ENCODE data around the gene RAP1A.
A peak's percentile ranks its signal among the peaks of the same experiment; 100 is the strongest.
"Not testable (repeated sequence)": the region's sequence is repeated elsewhere in the genome, so short reads cannot be mapped to it uniquely, and the experiment has no call there.

The RAP1A gene

DNA sequence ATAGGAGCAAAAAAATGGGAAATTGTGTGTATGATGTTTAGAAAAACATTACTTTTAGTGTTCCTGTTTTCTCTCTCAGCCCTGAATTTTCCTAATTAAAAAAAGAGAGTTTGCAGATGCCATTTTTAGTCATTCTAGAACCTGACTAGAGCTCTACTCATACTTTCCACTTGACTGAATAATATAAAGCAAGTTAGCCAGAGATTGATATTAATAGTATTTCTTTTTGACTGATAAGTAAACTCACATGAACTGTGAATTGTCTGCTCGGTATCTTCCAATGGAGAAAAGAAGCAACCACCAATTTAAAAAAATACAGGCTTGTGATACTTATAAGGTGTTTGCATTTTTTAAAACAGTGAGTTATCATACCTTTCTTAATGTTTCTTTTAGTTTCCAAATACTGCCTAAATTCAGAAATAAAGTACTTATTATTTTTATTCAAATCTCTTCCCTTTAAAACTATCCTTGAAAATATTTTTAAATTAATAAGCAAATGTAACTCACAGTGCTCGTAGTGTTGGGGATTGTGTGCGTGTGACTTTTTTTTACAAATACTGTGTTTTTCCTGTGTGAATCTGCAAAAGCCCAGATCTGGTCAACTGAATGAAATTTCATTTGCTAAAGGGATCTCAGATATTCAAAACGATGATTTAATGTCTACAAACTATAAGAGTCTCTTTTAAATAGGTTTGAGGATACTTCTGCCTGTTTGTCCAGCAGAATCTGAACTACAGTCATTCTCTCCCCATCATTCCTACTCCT lies 9.8 kb downstream of the RAP1A start:
- Histone ChIP-seq H3K36me3 (ENCODE audit: control insufficient read depth, low read length) (peaks cover 49% of the 10 kb centered on the region), H3K79me2 (ENCODE audit: control insufficient read depth, low read length) (peaks cover 99% of the 10 kb centered on the region), H3K4me3 (ENCODE audit: low read length) (peak overlapping the region; percentile 57), H3K4me2 (ENCODE audit: low read length) (peak overlapping the region; percentile 60), H3K9me3 (ENCODE audit: control insufficient read depth, insufficient read depth, low read length) (no peaks in the 10 kb centered on the region), H4K20me1 (ENCODE audit: control insufficient read depth, insufficient read depth, low read depth, low read length) (peaks cover 5% of the 10 kb centered on the region; the same call in 1 of the 2 replicates), H3K9me2 (replicated peaks; ENCODE audit: control insufficient read depth, low read length) (no peaks in the 10 kb centered on the region), H3F3A (ENCODE audit: control insufficient read depth, insufficient read depth) (peaks cover 18% of the 10 kb centered on the region), H3K27me3 (ENCODE audit: control insufficient read depth, low read length) (no peaks in the 10 kb centered on the region), H3K27ac (ENCODE audit: low read depth, low read length) (peak overlapping the region; percentile 73), H3K4me1 (ENCODE audit: control insufficient read depth, low read length) (peaks cover 95% of the 10 kb centered on the region)
- no peak for TF ChIP-seq EZH2phosphoT487 (IDR thresholded peaks at IDR 0.05; ENCODE audit: borderline replicate concordance, low read length)
- TF ChIP-seq, protein P1, sequence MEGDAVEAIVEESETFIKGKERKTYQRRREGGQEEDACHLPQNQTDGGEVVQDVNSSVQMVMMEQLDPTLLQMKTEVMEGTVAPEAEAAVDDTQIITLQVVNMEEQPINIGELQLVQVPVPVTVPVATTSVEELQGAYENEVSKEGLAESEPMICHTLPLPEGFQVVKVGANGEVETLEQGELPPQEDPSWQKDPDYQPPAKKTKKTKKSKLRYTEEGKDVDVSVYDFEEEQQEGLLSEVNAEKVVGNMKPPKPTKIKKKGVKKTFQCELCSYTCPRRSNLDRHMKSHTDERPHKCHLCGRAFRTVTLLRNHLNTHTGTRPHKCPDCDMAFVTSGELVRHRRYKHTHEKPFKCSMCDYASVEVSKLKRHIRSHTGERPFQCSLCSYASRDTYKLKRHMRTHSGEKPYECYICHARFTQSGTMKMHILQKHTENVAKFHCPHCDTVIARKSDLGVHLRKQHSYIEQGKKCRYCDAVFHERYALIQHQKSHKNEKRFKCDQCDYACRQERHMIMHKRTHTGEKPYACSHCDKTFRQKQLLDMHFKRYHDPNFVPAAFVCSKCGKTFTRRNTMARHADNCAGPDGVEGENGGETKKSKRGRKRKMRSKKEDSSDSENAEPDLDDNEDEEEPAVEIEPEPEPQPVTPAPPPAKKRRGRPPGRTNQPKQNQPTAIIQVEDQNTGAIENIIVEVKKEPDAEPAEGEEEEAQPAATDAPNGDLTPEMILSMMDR (IDR thresholded peaks at IDR 0.05; ENCODE audit: low read depth, low read length, poor library complexity, severe bottlenecking), result no peak

DNA sequence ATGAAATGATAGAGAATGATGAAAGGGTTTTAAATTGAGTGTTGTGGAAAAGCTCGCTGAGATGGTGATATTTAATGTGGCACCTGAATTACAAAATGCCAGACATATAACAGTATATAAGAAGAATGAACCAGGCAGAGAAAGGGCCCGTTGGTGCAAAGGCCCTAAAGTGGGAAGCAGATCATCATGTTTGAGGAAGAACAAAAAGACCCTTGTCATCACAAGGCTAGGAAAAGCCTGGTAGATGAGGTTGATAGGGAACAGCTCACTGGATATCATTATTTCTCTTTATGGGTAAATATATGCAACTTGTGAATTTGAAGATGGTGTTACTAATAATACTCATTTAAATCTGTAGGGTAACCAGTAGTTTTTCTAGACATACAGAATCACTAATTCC lies 11.0 kb downstream of the RAP1A start:
- H3K9me2 ChIP-seq (replicated peaks; ENCODE audit: control insufficient read depth, low read length), result no peaks in the 10 kb centered on the region
- TF ChIP-seq, protein P1 (IDR thresholded peaks at IDR 0.05; ENCODE audit: low read depth, low read length, poor library complexity, severe bottlenecking), result no peak
- no peak for TF ChIP-seq EZH2phosphoT487 (IDR thresholded peaks at IDR 0.05; ENCODE audit: borderline replicate concordance, low read length)
- peaks cover 5% of the 10 kb centered on the region; the same call in 1 of the 2 replicates for H4K20me1 ChIP-seq (ENCODE audit: control insufficient read depth, insufficient read depth, low read depth, low read length)
- H3K4me2 ChIP-seq (ENCODE audit: low read length), result peak overlapping the region; percentile 60
- peaks cover 10% of the 10 kb centered on the region; the same call in 1 of the 2 replicates for H3F3A ChIP-seq (ENCODE audit: control insufficient read depth, insufficient read depth)
- no peaks in the 10 kb centered on the region for H3K9me3 ChIP-seq (ENCODE audit: control insufficient read depth, insufficient read depth, low read length)
- H3K4me1 ChIP-seq (ENCODE audit: control insufficient read depth, low read length), result peaks cover 90% of the 10 kb centered on the region
- H3K27ac ChIP-seq (ENCODE audit: low read depth, low read length), result no peak overlapping the region
- H3K4me3 ChIP-seq (ENCODE audit: low read length), result no peak overlapping the region
- peaks cover 98% of the 10 kb centered on the region for H3K79me2 ChIP-seq (ENCODE audit: control insufficient read depth, low read length)
- no peaks in the 10 kb centered on the region for H3K27me3 ChIP-seq (ENCODE audit: control insufficient read depth, low read length)
- H3K36me3 ChIP-seq (ENCODE audit: control insufficient read depth, low read length), result peaks cover 52% of the 10 kb centered on the region

DNA sequence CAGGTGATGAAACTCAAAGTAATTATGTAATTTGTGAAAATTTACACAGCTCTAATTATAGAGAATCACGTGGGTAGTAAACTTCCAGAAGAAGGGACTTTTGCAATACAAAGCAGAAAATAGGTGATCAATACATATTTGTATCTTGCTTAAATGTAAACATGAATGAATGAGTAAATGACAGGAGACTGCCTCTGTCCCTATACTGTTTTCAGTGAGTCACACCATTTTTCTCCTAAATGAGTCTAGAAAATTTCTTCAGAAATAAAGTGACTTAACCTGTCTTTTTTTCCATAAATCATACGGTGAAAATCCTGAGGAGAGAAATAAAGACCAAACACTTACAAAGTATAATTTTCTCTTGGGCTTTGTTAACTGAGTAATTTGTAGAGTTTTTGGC lies 11.9 kb downstream of the RAP1A start:
- Histone ChIP-seq H4K20me1 (ENCODE audit: control insufficient read depth, insufficient read depth, low read depth, low read length) (peaks cover 5% of the 10 kb centered on the region; the same call in 1 of the 2 replicates), H3K79me2 (ENCODE audit: control insufficient read depth, low read length) (peaks cover 98% of the 10 kb centered on the region), H3F3A (ENCODE audit: control insufficient read depth, insufficient read depth) (peaks cover 7% of the 10 kb centered on the region; the same call in 1 of the 2 replicates), H3K4me1 (ENCODE audit: control insufficient read depth, low read length) (peaks cover 84% of the 10 kb centered on the region), H3K36me3 (ENCODE audit: control insufficient read depth, low read length) (peaks cover 56% of the 10 kb centered on the region), H3K9me2 (replicated peaks; ENCODE audit: control insufficient read depth, low read length) (no peaks in the 10 kb centered on the region), H3K4me2 (ENCODE audit: low read length) (peak overlapping the region; percentile 60; the same call in 1 of the 2 replicates), H3K4me3 (ENCODE audit: low read length) (0 out of 2 replicates have a peak overlapping the region, but pooled peaks have one; percentile 9), H3K9me3 (ENCODE audit: control insufficient read depth, insufficient read depth, low read length) (no peaks in the 10 kb centered on the region), H3K27me3 (ENCODE audit: control insufficient read depth, low read length) (no peaks in the 10 kb centered on the region), H3K27ac (ENCODE audit: low read depth, low read length) (no peak overlapping the region)
- TF ChIP-seq, protein P1 (IDR thresholded peaks at IDR 0.05; ENCODE audit: low read depth, low read length, poor library complexity, severe bottlenecking), result no peak
- TF ChIP-seq EZH2phosphoT487 (IDR thresholded peaks at IDR 0.05; ENCODE audit: borderline replicate concordance, low read length), result no peak

DNA sequence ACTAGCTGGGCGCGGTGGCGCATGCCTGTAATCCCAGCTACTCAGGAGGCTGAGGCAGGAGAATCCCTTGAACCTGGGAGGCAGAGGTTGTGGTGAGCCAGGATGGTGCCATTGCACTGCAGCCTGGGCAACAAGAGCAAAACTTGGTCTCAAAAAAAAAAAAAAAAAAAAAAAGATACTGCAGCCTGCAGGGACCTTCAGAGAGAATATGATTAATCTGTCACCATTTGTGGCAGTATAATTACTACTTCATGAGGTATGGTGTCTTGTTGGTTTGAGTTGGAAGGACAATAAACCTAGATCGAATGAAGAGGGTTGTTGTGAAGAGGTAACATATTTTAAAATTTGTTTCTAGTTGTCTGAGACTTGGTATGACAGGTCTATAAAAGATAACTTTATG lies 13.2 kb downstream of the RAP1A start:
- Histone ChIP-seq H3K36me3 (ENCODE audit: control insufficient read depth, low read length) (peaks cover 58% of the 10 kb centered on the region), H3K79me2 (ENCODE audit: control insufficient read depth, low read length) (peaks cover 98% of the 10 kb centered on the region), H3K4me1 (ENCODE audit: control insufficient read depth, low read length) (peaks cover 72% of the 10 kb centered on the region), H3K4me2 (ENCODE audit: low read length) (peak overlapping the region; percentile 15)
- H4K20me1 ChIP-seq (ENCODE audit: control insufficient read depth, insufficient read depth, low read depth, low read length); H3K9me3 ChIP-seq (ENCODE audit: control insufficient read depth, insufficient read depth, low read length); H3K27me3 ChIP-seq (ENCODE audit: control insufficient read depth, low read length); H3K9me2 ChIP-seq (replicated peaks; ENCODE audit: control insufficient read depth, low read length); H3F3A ChIP-seq (ENCODE audit: control insufficient read depth, insufficient read depth); H3K4me3 ChIP-seq (ENCODE audit: low read length); H3K27ac ChIP-seq (ENCODE audit: low read depth, low read length): not testable (repeated sequence)

Measured in DOHH2 (cell line).